GM21526 (cell line): ENCODE results near the gene ROR2.

ENCODE experiments used
- ATAC-seq: cut with Tn5 transposase; IDR thresholded peaks from one replicate; pipeline ENCODE4 v1.9.1; 2021; ENCODE audit warnings: moderate library complexity; ENCODE audit not compliant: unreplicated experiment, low FRiP score

Gene ROR2

GRCh38 chr9:91765296-91765695, 184.7 kb downstream of the ROR2 start:
- ATAC-seq, result no peak

DNA sequence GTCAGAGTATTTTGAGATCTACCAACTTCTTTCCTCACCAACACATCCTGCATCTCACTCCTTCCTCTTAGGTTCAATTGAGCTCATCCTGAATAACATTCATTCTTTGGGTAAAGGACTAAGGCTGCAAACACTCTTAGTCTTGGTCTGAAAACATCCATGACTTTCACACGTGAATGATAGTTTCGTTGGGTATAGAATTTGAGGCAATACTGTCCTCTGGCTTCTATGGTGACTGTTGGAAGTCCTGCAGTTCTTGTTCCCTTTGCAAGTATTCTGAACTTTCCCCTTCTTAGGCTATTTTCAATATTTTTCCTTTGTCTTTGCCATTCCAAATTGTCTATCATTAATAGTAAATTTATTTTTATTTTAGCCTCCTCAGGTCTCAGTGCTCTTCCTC, 185.4 kb downstream of the ROR2 start:
- ATAC-seq, result no peak

- no peak for ATAC-seq
Observed at GRCh38 chr9:91761362-91761761, 188.7 kb downstream of the ROR2 start.

DNA sequence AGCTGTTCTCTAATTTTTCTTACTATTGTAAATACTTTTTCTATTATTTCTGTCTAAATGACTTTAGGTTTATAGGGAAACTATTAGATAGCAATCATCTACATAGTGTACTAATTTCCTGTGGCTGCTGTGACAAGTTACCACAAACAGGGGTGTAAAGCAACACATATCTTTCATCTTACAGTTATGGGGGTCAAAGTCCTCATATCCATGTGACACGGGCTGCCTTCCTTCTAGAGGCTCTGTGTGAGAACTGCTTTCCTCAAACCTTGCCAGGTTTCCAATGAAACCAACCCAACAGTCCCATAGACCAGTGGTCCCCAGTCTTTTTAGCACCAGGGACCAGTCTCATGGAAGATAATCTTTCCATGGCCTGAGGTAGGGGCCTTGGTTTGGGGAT, 189.1 kb downstream of the ROR2 start:
- ATAC-seq, result no peak

- no peak for ATAC-seq
Observed at GRCh38 chr9:91758491-91758981, 191.5 kb downstream of the ROR2 start.

- ATAC-seq, result no peak
Observed at GRCh38 chr9:91757782-91758181, 192.2 kb downstream of the ROR2 start.

DNA sequence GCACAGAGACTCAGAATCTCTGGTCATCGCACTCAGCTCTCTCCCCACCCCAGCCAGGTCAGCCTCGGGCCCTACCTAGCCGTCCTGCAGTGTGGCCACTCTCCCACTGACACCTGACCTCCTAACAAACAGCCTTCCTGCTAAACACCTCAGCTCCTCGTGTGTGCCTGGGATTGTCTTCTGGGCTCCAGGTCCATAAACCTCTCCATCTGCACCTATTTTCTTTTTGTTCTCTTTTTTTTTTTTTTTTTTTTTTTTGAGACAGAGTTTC, 193.6 kb downstream of the ROR2 start:
- ATAC-seq, result no peak

- ATAC-seq, result no peak
Observed at GRCh38 chr9:91755761-91756509, 194.1 kb downstream of the ROR2 start.

DNA sequence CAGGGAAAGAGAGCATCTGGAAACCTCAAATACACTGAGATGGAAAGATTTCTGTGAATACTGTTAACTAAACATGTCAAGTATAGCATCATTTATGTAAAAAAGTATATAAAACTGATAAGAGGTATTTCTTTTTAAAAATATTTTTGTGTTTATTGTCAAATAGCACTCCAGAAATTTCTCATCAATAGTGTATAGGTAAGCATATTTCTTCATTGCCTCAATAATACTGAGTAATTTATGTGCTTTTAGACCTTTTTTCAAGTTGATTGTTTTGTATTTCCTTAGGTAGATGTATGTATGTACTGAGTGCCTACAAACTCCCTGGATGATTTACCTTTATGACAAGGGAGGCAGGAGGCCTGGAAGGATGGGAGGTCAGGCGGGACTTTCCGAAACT, 196.3 kb downstream of the ROR2 start:
- ATAC-seq, result no peak

DNA sequence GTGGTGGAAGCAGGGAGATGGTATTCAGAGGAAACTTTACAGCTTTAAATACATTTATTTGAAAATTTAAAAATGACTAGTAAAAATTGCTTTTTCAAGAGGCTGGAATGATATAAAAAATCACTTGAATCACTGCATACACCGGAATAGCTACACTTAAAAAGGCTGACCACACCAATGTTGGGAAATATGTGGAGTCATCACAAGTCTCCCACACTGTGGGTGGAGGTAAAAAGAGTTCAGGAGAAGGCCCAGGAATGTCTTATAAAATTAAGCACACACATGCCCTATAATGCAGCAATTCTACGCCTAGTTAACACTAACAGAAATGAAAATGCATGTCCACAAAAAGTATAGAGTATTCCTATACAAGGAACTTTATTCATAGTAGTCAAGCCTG, 198.1 kb downstream of the ROR2 start:
- ATAC-seq, result no peak

DNA sequence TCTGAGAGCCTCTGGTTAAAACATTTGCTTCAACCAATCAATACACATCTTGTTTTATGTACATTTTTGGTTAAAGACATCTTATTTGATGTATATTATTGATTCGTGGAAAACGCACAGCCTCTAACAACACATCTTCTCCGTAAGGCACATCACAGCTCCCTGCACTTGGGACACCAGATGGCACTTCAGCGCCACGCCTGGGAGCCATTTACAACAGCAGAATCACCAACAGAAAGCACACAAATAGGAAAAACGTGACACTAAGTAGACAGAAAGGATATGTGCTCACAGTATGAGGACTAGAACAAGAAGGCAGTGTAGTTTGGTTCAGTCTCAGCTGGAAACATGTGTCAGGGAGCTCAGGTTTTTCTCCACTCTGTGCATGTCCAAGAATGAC, 199.7 kb downstream of the ROR2 start:
- ATAC-seq, result no peak

DNA sequence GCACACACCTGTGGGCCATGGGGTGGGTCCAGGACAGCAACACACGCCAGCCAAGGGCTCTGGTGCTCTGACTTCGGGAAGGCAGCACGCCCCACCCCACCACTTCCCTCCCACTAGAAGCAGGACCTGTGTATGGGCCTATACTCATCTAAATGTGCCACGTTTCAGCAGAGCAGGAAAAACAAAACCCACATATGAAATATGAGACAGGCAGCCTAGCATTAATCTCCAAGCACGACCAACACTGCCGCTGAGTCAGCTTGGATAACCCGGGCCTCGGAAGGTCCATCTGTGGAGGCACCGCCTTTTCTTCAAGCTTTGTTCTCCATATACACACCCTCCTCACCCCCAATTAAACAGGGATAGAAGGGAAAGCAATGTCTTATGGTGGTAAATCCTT, 203.1 kb downstream of the ROR2 start:
- no peak for ATAC-seq

- ATAC-seq, result no peak
Observed at GRCh38 chr9:91746357-91746756, 203.7 kb downstream of the ROR2 start.

DNA sequence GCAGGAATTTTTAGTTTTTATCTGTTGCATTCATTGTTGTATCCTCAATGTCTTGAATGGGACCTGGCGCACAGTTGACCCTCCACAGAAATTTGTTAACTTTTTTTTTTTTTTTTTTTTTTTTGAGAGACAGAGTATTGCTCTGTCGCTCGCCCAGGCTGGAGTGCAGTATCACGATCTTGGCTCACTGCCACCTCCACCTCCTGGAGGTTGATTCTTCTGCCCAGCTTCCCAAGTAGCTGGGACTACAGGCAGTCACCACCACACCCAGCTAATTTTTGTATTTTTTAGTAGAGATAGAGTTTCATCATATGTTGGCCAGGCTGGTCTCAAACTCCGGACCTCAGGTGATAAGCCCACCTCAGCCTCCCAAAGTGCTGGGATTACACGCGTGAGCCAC, 205.9 kb downstream of the ROR2 start:
- ATAC-seq, result no peak

GRCh38 chr9:91741522-91741921, 208.5 kb downstream of the ROR2 start:
- ATAC-seq, result no peak

GRCh38 chr9:91740701-91741100, 209.3 kb downstream of the ROR2 start:
- ATAC-seq, result no peak

DNA sequence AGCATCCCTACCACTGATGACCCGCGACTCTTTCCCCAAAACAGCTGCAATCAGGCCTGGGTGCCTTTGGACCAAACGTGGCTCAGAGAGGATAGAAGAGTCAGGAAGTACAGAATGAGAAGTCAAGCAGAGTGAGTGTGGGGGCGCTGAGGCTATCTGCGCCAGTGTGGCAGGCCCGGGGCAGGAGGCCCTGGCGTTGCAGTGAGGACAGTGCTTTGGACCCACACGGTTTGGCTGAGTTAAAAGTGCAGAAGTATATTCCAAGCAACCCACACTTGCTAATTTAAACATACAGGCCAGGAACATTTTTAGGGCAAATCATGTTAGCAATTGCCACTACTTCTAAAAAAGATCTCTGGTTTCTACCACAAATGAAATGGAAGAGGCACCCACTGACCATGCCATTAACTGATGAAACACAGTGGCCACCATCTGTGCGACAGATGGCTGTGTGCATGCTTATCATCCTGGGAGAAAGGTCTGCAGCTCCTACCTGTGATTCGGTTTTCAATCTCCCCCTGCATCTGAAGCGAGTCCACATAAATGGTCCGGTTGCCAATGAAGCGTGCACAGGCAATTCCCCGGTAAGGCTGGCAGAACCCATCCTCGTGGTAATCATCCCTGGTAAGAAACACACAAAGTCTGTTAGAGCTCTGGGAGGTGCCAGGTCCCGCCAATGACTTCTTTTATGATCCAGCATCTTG, 213.0 kb downstream of the ROR2 start:
- ATAC-seq, result no peak

- ATAC-seq, result no peak
Observed at GRCh38 chr9:91736311-91736710, 213.7 kb downstream of the ROR2 start.

DNA sequence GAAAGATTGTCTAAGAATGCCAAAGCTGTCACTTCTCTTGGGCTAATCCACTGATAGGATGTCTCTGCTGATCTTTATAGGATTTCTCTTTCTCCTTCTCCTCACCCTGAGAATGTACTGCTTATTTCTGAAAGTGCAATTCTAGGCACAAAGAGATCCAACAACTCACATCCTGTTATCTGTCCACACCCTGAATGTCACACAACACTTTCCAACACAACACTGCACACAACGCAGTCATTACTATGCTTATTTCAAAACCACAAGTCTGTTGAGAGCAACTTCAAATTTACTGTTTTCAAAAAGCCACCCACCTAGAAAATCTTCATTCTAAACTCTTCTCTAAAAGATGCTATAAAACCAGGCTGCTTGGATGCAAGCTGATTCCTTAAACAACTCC, 215.0 kb downstream of the ROR2 start:
- no peak for ATAC-seq

DNA sequence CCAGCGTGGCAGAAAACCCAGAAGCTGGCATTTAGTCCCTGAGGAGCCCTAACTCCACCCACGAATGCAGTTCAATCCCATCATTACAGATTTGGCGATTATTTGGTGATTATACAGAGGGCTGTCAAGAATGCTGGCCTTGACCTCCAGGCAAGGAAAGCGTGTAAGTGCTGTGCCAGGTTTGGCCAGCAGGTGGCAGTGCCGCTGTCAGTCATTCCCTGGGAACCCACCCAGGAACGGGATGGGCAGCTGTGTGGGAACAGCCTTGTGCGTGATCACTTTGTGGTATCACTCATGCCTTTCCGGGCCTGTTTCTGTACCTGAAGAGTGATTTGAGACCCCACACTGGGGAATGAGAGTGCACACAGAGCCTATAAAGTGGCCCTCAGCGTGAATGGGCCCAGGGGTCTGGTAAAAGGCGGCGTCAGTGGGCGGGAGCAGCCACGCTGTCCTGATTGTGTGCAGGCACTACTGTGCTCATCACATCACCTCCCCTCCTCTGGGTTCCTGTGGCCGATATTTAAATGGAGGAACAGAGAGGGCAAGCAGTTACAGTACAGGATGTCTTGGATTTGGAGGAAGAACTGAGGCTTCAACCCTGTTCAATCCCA, 215.6 kb downstream of the ROR2 start:
- ATAC-seq, result no peak

- no peak for ATAC-seq
Observed at GRCh38 chr9:91733006-91733624, 216.9 kb downstream of the ROR2 start.
